Measurements from ENCODE around the gene EML3.
"Not testable (repeated sequence)": the region's sequence is repeated elsewhere in the genome, so short reads cannot be mapped to it uniquely, and the experiment has no call there.

EML3 gene

GRCh38 chr11:62566247-62566646, 46.3 kb downstream of the EML3 start:
- no peaks in the 10 kb centered on the region for H3K9me3 ChIP-seq
- H3K27me3 ChIP-seq (ENCODE audit: low read depth): no peaks in the 10 kb centered on the region
- peaks cover 3% of the 10 kb centered on the region for H3K4me1 ChIP-seq
- in situ Hi-C loops (cut with MboI; ENCODE audit: low sequenced_read_pairs): no loop called here
- no peak for DNase-seq (ENCODE audit: low spot score in 2 of 2)
- H3K36me3 ChIP-seq (replicated peaks): peaks cover 96% of the 10 kb centered on the region
- no peak overlapping the region for H3K4me3 ChIP-seq

DNA sequence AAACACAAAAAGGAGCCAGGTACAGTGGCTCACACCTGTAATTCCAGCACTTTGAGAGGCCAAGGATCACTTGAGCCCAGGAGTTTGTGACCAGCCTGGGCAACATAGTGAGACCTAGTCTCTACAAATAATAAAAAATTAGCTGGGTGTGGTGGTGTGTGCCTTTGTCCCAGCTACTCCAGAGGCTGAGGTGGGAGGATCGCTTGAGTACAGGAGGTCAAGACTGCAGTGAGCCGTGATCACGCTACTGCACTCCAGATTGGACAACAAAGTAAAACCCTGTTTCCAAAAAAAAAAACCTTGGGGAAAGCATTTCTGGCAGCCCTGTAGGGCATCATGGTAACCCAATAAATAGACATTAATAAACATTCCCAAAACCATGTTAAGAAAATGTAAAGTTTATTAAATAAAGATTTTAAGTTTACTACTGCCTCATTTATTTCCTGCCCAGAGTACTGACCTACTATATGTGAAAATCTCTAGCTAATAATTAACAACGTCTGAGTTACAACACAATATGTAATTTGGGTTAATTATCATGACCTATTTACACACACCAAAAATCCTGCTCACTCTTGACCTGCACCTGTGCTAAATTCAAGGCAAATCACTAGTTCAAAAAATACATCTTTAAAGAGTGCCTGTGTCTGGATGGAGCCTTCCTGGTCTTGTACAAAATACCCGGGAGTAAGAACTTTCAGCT, 47.3 kb downstream of the EML3 start:
- in situ Hi-C loops (cut with MboI; ENCODE audit: low sequenced_read_pairs): no loop called here
- peaks cover 5% of the 10 kb centered on the region for H3K4me1 ChIP-seq
- H3K27me3 ChIP-seq (ENCODE audit: low read depth): no peaks in the 10 kb centered on the region
- peaks cover 96% of the 10 kb centered on the region for H3K36me3 ChIP-seq (replicated peaks)
- no peak for DNase-seq (ENCODE audit: low spot score in 2 of 2)
- H3K4me3 ChIP-seq: no peak overlapping the region
- no peaks in the 10 kb centered on the region for H3K9me3 ChIP-seq

GRCh38 chr11:62561677-62562230, 50.8 kb downstream of the EML3 start:
- in situ Hi-C loops (cut with MboI; ENCODE audit: low sequenced_read_pairs): not testable (repeated sequence)
- H3K36me3 ChIP-seq (replicated peaks): peaks cover 95% of the 10 kb centered on the region

GRCh38 chr11:62560566-62561103, 51.9 kb downstream of the EML3 start:
- in situ Hi-C loops (cut with MboI; ENCODE audit: low sequenced_read_pairs): no loop called here
- peak; percentile 69 to 88 for DNase-seq (ENCODE audit: low spot score in 2 of 2)
- Histone ChIP-seq H3K9me3 (no peaks in the 10 kb centered on the region), H3K4me1 (peaks cover 3% of the 10 kb centered on the region), H3K27me3 (ENCODE audit: low read depth) (no peaks in the 10 kb centered on the region), H3K36me3 (replicated peaks) (peaks cover 89% of the 10 kb centered on the region), H3K4me3 (no peak overlapping the region)

More at GRCh38 chr11:62561677-62562230, 50.8 kb downstream of the EML3 start:
- peak in 1 of 2 experiments; percentile 51 for DNase-seq (ENCODE audit: low spot score in 2 of 2)
- not testable (repeated sequence) for H3K4me3 ChIP-seq; H3K27me3 ChIP-seq (ENCODE audit: low read depth); H3K9me3 ChIP-seq; H3K4me1 ChIP-seq

GRCh38 chr11:62559626-62560025, 52.9 kb downstream of the EML3 start:
- H3K4me3 ChIP-seq; DNase-seq (ENCODE audit: low spot score in 2 of 2); H3K4me1 ChIP-seq; H3K9me3 ChIP-seq; H3K27me3 ChIP-seq (ENCODE audit: low read depth); in situ Hi-C loops (cut with MboI; ENCODE audit: low sequenced_read_pairs): not testable (repeated sequence)
- peaks cover 82% of the 10 kb centered on the region for H3K36me3 ChIP-seq (replicated peaks)

GRCh38 chr11:62559204-62559603, 53.4 kb downstream of the EML3 start:
- Histone ChIP-seq H3K27me3 (ENCODE audit: low read depth) (no peaks in the 10 kb centered on the region), H3K9me3 (no peaks in the 10 kb centered on the region), H3K4me1 (peaks cover 3% of the 10 kb centered on the region), H3K36me3 (replicated peaks) (peaks cover 79% of the 10 kb centered on the region), H3K4me3 (no peak overlapping the region)
- in situ Hi-C loops (cut with MboI; ENCODE audit: low sequenced_read_pairs): no loop called here
- no peak for DNase-seq (ENCODE audit: low spot score in 2 of 2)

GRCh38 chr11:62558669-62559068, 53.9 kb downstream of the EML3 start:
- no peaks in the 10 kb centered on the region for H3K9me3 ChIP-seq
- H3K36me3 ChIP-seq (replicated peaks): peaks cover 73% of the 10 kb centered on the region
- in situ Hi-C loops (cut with MboI; ENCODE audit: low sequenced_read_pairs): no loop called here
- H3K27me3 ChIP-seq (ENCODE audit: low read depth): no peaks in the 10 kb centered on the region
- no peak overlapping the region for H3K4me3 ChIP-seq
- H3K4me1 ChIP-seq: peaks cover 3% of the 10 kb centered on the region
- DNase-seq (ENCODE audit: low spot score in 2 of 2): no peak

- no peak for DNase-seq (ENCODE audit: low spot score in 2 of 2)
- Histone ChIP-seq H3K9me3 (no peaks in the 10 kb centered on the region), H3K4me3 (no peak overlapping the region), H3K4me1 (peaks cover 18% of the 10 kb centered on the region), H3K27me3 (ENCODE audit: low read depth) (no peaks in the 10 kb centered on the region), H3K36me3 (replicated peaks) (peaks cover 57% of the 10 kb centered on the region)
- in situ Hi-C loops (cut with MboI; ENCODE audit: low sequenced_read_pairs): no loop called here
These were observed 55.5 kb downstream of the EML3 start for GRCh38 chr11:62556875-62557631.

- peak in 1 of 2 experiments; percentile 67 for DNase-seq (ENCODE audit: low spot score in 2 of 2)
- no peaks in the 10 kb centered on the region for H3K9me3 ChIP-seq
- H3K36me3 ChIP-seq (replicated peaks): peaks cover 52% of the 10 kb centered on the region
- in situ Hi-C loops (cut with MboI; ENCODE audit: low sequenced_read_pairs): no loop called here
- H3K4me3 ChIP-seq: no peak overlapping the region
- H3K27me3 ChIP-seq (ENCODE audit: low read depth): no peaks in the 10 kb centered on the region
- peaks cover 24% of the 10 kb centered on the region for H3K4me1 ChIP-seq
These were observed 56.3 kb downstream of the EML3 start for GRCh38 chr11:62556108-62556874.

DNA sequence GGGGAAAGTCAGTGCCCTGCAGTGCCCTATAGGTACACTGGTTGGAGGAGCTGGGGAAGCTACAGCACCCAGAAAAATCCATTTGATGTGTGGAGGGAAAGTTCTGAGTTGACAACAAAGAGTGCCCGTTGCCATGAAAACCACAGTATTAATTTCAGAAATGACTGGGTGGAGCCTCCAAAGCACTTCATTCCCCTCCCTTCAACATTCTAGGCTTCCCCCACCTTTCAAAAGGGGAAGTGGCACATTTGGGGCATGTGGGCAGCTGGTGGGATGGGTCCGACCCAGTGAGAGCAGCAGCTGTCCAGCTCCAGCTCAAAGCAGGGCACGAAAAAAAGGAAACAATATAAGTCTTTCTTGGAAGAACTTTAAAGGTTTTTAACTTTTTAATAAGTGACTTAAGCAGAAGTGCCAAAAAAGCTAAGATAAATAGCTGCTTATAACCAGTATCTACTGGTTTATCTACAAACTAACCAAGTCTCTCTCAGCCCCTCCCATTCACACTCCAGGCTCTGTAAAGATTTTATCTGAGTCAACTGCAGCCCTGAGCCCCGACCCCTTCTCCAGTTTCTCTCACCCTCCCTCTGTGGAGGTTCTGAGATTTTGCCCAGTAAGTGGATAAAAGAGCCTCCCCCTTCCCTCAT, 57.0 kb downstream of the EML3 start:
- DNase-seq (ENCODE audit: low spot score in 2 of 2): peak in 1 of 2 experiments; percentile 21
- H3K4me1 ChIP-seq: peaks cover 21% of the 10 kb centered on the region
- no peaks in the 10 kb centered on the region for H3K9me3 ChIP-seq
- peaks cover 45% of the 10 kb centered on the region for H3K36me3 ChIP-seq (replicated peaks)
- H3K4me3 ChIP-seq: no peak overlapping the region
- H3K27me3 ChIP-seq (ENCODE audit: low read depth): no peaks in the 10 kb centered on the region
- in situ Hi-C loops (cut with MboI; ENCODE audit: low sequenced_read_pairs): no loop called here

DNA sequence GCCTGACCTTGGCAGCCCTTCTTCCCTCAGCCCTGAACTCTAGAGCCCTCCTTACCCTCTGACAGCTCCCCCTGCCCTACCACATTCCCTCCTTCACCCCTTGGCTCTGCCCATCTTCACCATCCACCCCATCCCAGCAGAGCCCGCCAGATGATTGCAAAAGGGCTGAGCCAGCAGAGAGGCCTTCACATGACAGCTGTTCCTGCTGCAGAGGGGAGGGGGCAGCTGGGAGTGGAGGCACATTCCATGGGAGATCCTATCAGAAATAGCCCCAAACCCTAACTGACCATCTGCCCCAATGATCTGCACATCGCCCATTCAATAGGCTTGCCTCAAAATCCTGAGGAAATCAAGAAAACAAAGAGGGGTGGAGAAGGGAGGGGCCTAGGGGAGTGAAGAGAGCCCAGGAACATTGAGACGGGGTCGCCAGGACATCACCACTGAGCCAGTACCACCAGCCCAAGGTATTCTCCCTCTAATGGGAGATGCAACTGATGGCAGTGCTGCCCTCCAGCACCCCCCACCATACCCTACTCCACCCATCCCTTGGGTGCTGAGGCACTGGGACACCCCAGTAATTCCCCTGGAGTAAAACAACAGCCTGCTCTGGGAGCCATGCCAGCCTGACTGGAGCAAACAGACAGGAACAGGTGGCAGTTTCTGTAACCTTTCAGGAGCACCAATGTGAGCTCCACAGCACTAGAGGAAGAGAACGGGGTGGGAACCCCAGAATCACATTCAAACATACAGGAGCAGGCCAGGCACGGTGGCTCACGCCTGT, 58.0 kb downstream of the EML3 start:
- Histone ChIP-seq H3K9me3 (no peaks in the 10 kb centered on the region), H3K4me3 (no peak overlapping the region), H3K4me1 (peaks cover 21% of the 10 kb centered on the region), H3K36me3 (replicated peaks) (peaks cover 35% of the 10 kb centered on the region), H3K27me3 (ENCODE audit: low read depth) (no peaks in the 10 kb centered on the region)
- no peak for DNase-seq (ENCODE audit: low spot score in 2 of 2)
- in situ Hi-C loops (cut with MboI; ENCODE audit: low sequenced_read_pairs): no loop called here

DNA sequence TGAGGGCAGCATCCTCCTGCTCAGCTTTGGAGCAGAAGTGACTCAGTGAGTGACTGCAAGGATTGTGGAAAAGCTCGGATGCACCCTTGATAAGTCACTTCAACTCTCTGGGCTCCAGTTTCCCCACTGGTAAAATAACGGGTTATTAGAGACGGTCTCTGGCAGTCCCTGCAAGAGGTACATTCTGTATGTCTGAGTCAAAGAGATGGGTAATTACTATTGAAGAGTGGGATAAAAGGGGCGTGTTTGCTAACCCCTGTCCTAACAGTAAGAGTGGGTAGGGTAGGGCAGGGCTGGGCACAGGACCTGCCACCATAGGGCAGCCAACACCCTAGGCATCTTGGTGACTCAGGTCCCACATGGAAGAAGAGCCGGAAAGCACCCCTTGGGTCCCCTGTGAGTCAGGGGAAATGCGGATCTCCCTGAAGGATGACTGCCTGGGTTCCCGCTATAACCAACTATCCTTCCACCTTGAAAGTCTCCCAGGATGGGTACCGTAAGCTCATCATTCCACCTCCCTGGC, 58.7 kb downstream of the EML3 start:
- Histone ChIP-seq H3K4me3 (no peak overlapping the region), H3K4me1 (peaks cover 21% of the 10 kb centered on the region), H3K36me3 (replicated peaks) (peaks cover 28% of the 10 kb centered on the region), H3K27me3 (ENCODE audit: low read depth) (no peaks in the 10 kb centered on the region), H3K9me3 (no peaks in the 10 kb centered on the region)
- in situ Hi-C loops (cut with MboI; ENCODE audit: low sequenced_read_pairs): no loop called here
- no peak for DNase-seq (ENCODE audit: low spot score in 2 of 2)

Measured in HAP-1 (cell line).